Bladder microvascular endothelial cell (primary cell): ENCODE measurements around the gene CNTNAP2. TPM values are rescaled to one million over a fixed set of nuclear protein-coding genes. Genes with fewer than 3 reads are reported as not detected.

Experiments used
- total RNA-seq: library from RNA; depleted of rRNA; stranded (reverse); fragments of >200 nt; gene quantifications from 2 replicates; pipeline ENCODE4 v1.2.3, GENCODE V29; 2014

CNTNAP2 gene
- total RNA-seq: 0.97 and 1.3 TPM in 2 replicates

DNA sequence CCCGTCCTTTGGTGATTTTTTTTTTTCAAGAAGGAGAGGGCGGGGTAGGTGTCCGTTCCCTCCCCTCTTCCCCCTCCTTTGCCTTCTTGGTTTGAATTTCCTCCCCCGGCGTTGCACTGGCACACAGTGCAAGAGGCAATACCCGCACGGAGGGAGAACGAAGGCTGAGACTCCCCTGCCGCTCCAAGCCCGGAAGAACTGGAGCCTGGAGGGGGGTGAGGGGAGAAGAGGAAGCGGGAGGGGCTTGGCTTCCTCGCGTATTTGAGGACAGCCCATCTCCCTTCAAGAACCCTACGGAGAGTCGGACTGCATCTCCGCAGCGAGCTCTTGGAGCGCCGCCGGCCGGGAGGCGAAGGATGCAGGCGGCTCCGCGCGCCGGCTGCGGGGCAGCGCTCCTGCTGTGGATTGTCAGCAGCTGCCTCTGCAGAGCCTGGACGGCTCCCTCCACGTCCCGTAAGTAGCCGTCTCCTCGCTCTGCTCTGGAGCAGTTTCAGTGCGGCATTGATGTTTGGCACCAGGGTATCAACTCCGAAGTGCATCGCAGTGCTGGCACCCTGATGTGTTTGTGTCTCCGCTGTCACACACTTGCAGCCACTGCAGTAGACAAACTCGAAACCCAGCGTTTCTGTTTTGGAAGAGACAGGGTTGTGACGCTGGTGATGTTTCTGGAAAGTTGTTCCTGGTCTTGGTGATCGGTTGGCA lies at the start of gene CNTNAP2:
TSS of gene CNTNAP2 (plus strand) at position 281 of the 702 bp plus-strand sequence. CDS start at position 357, 76 bp downstream.

